Lung (tissue), 16 donors: ENCODE measurements around the gene TAMALIN. TPM values are rescaled to one million over a fixed set of nuclear protein-coding genes. Genes with fewer than 3 reads are reported as not detected.

Source experiments
- ATAC-seq: fragments of 200-7000 bp; cut with Tn5 transposase; one replicate; pipeline ENCODE4 v1.9.1; 2020; ENCODE audit warnings: moderate number of reproducible peaks; ENCODE audit not compliant: insufficient read depth, low FRiP score
- DNase-seq, 3 donors: peaks; one replicate each; pipeline ENCODE4 v3.0.0-alpha.2; 2013 to 2017
- H3K27ac ChIP-seq, 2 donors: one replicate each; pipeline ENCODE4 v1.5.1; 2013; ENCODE audit warnings: mild to moderate bottlenecking in 2 of 2, moderate library complexity in 2 of 2, control low read depth in 1 of 2, inconsistent platforms in 1 of 2, low read depth in 1 of 2, low read length in 1 of 2
- H3K27me3 ChIP-seq, 3 donors: one replicate each; pipeline ENCODE4 v1.5.1; 2013; ENCODE audit warnings: low read length in 2 of 3; ENCODE audit not compliant: control insufficient read depth in 3 of 3, insufficient read depth in 3 of 3
- H3K36me3 ChIP-seq, 4 donors: one replicate each; pipeline ENCODE4 v1.5.1; 2013; ENCODE audit warnings: low read length in 4 of 4, mild to moderate bottlenecking in 1 of 4, moderate library complexity in 1 of 4; ENCODE audit not compliant: control insufficient read depth in 4 of 4, insufficient read depth in 4 of 4
- H3K4me1 ChIP-seq, 5 donors: one replicate each; pipeline ENCODE4 v1.5.1; 2013; ENCODE audit warnings: low read length in 5 of 5, mild to moderate bottlenecking in 2 of 5, moderate library complexity in 1 of 5; ENCODE audit not compliant: control insufficient read depth in 5 of 5, insufficient read depth in 5 of 5
- H3K4me3 ChIP-seq: one replicate; pipeline ENCODE4 v1.5.1; 2013; ENCODE audit warnings: mild to moderate bottlenecking, control low read depth, moderate library complexity
- H3K9ac ChIP-seq, 2 donors: one replicate each; pipeline ENCODE4 v1.5.1; 2013; ENCODE audit warnings: low read length in 2 of 2, control low read depth in 1 of 2; ENCODE audit not compliant: insufficient read depth in 1 of 2
- H3K9me3 ChIP-seq, 4 donors: one replicate each; pipeline ENCODE4 v1.5.1; 2013; ENCODE audit warnings: low read length in 3 of 4, mild to moderate bottlenecking in 1 of 4, moderate library complexity in 1 of 4; ENCODE audit not compliant: control insufficient read depth in 4 of 4, insufficient read depth in 3 of 4
- WGBS, 2 donors: extraction: QIAGEN DNeasy Blood & Tissue Kit; methylation state at CpG; one replicate each; pipeline ENCODE4 v1.1.7; 2013; 5-methylcytosine and 5-hydroxymethylcytosine counted together
- long read RNA-seq, 5 donors: transcript quantifications; one replicate each; lab custom pipeline, GENCODE V29; 2026
- polyA plus RNA-seq, 2 donors: library from polyadenylated mRNA; stranded (reverse); fragments of 200-250 nt; gene quantifications; one replicate each; pipeline ENCODE4 v1.2.1, GENCODE V29; 2013
- total RNA-seq, 2 donors: library from RNA; depleted of rRNA in 1 of 2; stranded (reverse); fragments of >200 nt in 1 of 2; gene quantifications; one replicate each; pipeline ENCODE4 v1.2.1, GENCODE V29; 2014 to 2021
- TF ChIP-seq, protein P1 (sequence below): IDR thresholded peaks from 2 replicates; pipeline ENCODE4 v1.5.1; 2012; ENCODE audit warnings: mild to moderate bottlenecking; ENCODE audit errors: control extremely low read depth, extremely low read depth
- donor health status: control.
- donor health status: control.
- donor health status: Bipolar disorder and iron deficiency.
- donor health status: healthy.
- donor health status: DM: yes; HTN: yes; CAD: no.

The TAMALIN gene
- total RNA-seq (10 to 100 TPM; 31.4 to 84.0 TPM), polyA plus RNA-seq (10 to 100 TPM; 52.9 to 68.0 TPM)
- long read RNA-seq, donor 1, transcript GRASP-201 (8 exons, 1,933 nt), result major isoform, 10 of 20 reads
- long read RNA-seq, donor 1, transcript GRASP-207 (4 exons, 908 nt), result minor isoform, 8 of 20 reads
- long read RNA-seq, donor 1, partial matches to known transcripts, result 0 of 20 reads
- long read RNA-seq, donor 1, other reads (novel, unspliced or antisense), result 0 of 20 reads
- long read RNA-seq, donor 2, partial matches to known transcripts, result 0 of 4 reads
- long read RNA-seq, donor 2, other reads (novel, unspliced or antisense), result 0 of 4 reads
- long read RNA-seq, donor 3, transcript GRASP-201 (8 exons, 1,933 nt), result major isoform, 6 of 8 reads
- long read RNA-seq, donor 3, partial matches to known transcripts, result 0 of 8 reads
- long read RNA-seq, donor 3, other reads (novel, unspliced or antisense), result 0 of 8 reads
- long read RNA-seq, donor 4, partial matches to known transcripts, result 0 of 2 reads
- long read RNA-seq, donor 4, other reads (novel, unspliced or antisense), result 0 of 2 reads
- long read RNA-seq, donor 5, transcript GRASP-201 (8 exons, 1,933 nt), result major isoform, 16 of 28 reads
- long read RNA-seq, donor 5, partial matches to known transcripts, result 8 of 28 reads
- long read RNA-seq, donor 5, other reads (novel, unspliced or antisense), result 0 of 28 reads

DNA sequence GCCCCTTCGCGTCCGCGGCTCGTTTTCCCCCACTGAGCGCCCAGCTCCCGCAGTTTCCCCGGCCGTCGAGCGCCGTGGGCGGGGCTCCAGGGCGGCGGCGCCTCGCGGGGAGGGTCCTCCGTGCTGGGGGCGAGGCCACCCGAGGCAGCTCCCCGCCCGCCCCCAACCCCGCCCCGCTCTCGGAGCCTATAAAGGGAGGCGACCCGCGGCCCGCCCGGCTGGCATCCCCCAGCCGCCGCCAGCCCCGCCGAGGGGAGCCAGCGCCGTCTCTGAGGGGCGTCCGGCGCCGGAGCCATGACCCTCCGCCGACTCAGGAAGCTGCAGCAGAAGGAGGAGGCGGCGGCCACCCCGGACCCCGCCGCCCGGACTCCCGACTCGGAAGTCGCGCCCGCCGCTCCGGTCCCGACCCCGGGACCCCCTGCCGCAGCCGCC, at the start of gene TAMALIN:
TSS of gene TAMALIN (plus strand) at position 221 of the 432 bp plus-strand sequence. CDS start at position 295, 74 bp downstream.
- ATAC-seq, result peak; percentile 36
- DNase-seq, result peak; percentile 87 to 91 (median 89)
- H3K4me3 ChIP-seq, result peak within 1 kb of the TSS; percentile 83
- H3K27ac ChIP-seq, result peak within 1 kb of the TSS; percentile 89 to 96
- 1% methylated on average over 25 to 60 of the region's 60 CpGs for WGBS, 2 donors
- H3K27me3 ChIP-seq, result peaks cover 0 to 29% (median 0%) of the 10 kb centered on the region in 3 donors
- peaks cover 0 to 10% (median 9%) of the 10 kb centered on the region in 4 donors for H3K36me3 ChIP-seq
- H3K4me1 ChIP-seq, result peaks cover 0 to 50% (median 24%) of the 10 kb centered on the region in 5 donors
- TF ChIP-seq, protein P1, sequence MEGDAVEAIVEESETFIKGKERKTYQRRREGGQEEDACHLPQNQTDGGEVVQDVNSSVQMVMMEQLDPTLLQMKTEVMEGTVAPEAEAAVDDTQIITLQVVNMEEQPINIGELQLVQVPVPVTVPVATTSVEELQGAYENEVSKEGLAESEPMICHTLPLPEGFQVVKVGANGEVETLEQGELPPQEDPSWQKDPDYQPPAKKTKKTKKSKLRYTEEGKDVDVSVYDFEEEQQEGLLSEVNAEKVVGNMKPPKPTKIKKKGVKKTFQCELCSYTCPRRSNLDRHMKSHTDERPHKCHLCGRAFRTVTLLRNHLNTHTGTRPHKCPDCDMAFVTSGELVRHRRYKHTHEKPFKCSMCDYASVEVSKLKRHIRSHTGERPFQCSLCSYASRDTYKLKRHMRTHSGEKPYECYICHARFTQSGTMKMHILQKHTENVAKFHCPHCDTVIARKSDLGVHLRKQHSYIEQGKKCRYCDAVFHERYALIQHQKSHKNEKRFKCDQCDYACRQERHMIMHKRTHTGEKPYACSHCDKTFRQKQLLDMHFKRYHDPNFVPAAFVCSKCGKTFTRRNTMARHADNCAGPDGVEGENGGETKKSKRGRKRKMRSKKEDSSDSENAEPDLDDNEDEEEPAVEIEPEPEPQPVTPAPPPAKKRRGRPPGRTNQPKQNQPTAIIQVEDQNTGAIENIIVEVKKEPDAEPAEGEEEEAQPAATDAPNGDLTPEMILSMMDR, result no peak
- H3K9me3 ChIP-seq, result no peaks in the 10 kb centered on the region
- H3K9ac ChIP-seq, result peak within 1 kb of the TSS; percentile 46 to 48

DNA sequence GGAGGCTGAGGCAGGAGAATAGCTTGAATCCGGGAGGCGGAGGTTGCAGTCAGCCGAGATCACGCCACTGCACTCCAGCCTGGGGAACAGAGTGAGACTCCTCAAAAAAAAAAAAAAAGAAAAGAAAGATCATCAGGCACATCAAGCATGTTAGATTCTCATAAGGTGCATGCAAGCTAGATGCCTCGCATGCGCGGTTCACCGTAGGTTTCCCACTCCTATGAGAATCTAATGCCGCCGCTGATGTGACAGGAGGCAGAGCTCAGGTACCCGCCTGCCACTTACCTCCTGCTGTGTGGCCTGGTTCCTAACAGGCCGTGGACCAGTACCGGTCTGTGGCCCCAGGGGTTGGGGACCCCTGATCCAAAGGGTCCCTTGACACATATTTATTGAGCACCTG, 48.2 kb upstream of the TAMALIN start:
- no peak overlapping the region for H3K27ac ChIP-seq

DNA sequence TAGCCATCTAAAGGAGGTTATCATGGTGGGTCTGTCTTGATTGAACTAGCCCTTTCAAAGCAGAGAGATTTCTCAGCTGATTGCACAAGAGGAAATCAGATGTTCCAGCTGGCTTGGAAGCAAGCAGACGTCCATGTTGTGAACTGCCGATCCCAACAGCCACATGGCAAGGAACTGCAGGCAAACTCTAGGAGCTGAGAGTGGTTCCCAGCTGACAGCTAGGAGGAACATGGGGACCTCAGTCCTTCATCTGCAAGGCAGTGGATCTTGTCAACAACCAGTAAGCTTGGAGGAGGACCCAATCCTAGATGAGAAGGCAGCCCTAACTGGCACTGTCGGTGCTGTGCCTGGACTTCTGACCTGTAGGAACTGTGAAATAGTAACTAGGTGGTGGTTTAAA, 47.5 kb upstream of the TAMALIN start:
- no peak overlapping the region for H3K27ac ChIP-seq
- H3K4me1 ChIP-seq, result peaks cover 10 to 20% (median 16%) of the 10 kb centered on the region in 5 donors
- TF ChIP-seq, protein P1, result no peak
- H3K9me3 ChIP-seq, result no peaks in the 10 kb centered on the region
- no peak overlapping the region for H3K9ac ChIP-seq
- no peak overlapping the region for H3K4me3 ChIP-seq
- H3K36me3 ChIP-seq, result peaks cover 0 to 4% (median 3%) of the 10 kb centered on the region in 4 donors
- no peaks in the 10 kb centered on the region for H3K27me3 ChIP-seq
- DNase-seq (peak in 2 of 3 donors; percentile 47 to 75), ATAC-seq (no peak)
- WGBS, 2 donors, result 43 to 45% methylated on average over 3 of the region's 3 CpGs

More for the DNA sequence above, 48.2 kb upstream of the TAMALIN start:
- Histone ChIP-seq H3K27me3 (no peaks in the 10 kb centered on the region), H3K36me3 (peaks cover 0 to 4% (median 3%) of the 10 kb centered on the region in 4 donors), H3K4me1 (peaks cover 10 to 27% (median 19%) of the 10 kb centered on the region in 5 donors), H3K9me3 (no peaks in the 10 kb centered on the region), H3K4me3 (no peak overlapping the region), H3K9ac (no peak overlapping the region)
- 97 to 98% methylated on average over 13 of the region's 13 CpGs for WGBS, 2 donors
- TF ChIP-seq, protein P1, result no peak
- ATAC-seq (no peak), DNase-seq (no peak)
